NCI-H1436 treated with DMSO at 0.1 percent for 48 hours (cell line): Measurements from ENCODE around the gene HGFAC.

Experiments used
- DNase-seq: peaks from one replicate; lab custom pipeline; 2025; lab: John Stamatoyannopoulos, UW

The HGFAC gene

GRCh38 chr4:3441501-3442459 is at the start of gene HGFAC:
HGFAC (plus strand) TSS chr4:3441968; CDS start chr4:3442002, 34 bp downstream.
- DNase-seq = no peak

GRCh38 chr4:3392321-3392720 is 49.4 kb upstream of the HGFAC start:
- DNase-seq = no peak

GRCh38 chr4:3393171-3393570 is 48.6 kb upstream of the HGFAC start:
- DNase-seq = no peak

- no peak for DNase-seq
Observed at GRCh38 chr4:3396600-3396999, 45.2 kb upstream of the HGFAC start.

- DNase-seq = no peak
Observed at GRCh38 chr4:3397128-3397527, 44.6 kb upstream of the HGFAC start.

- DNase-seq = no peak
Observed at GRCh38 chr4:3399277-3400194, 42.2 kb upstream of the HGFAC start.

GRCh38 chr4:3401436-3402171 is 40.2 kb upstream of the HGFAC start:
- no peak for DNase-seq

GRCh38 chr4:3402491-3403347 is 39.0 kb upstream of the HGFAC start:
- DNase-seq = no peak

- DNase-seq = no peak
Observed at GRCh38 chr4:3403348-3403906, 38.3 kb upstream of the HGFAC start.

GRCh38 chr4:3404546-3404945 is 37.2 kb upstream of the HGFAC start:
- no peak for DNase-seq

- DNase-seq = no peak
Observed at GRCh38 chr4:3405176-3405575, 36.6 kb upstream of the HGFAC start.

- no peak for DNase-seq
Observed at GRCh38 chr4:3406021-3406420, 35.7 kb upstream of the HGFAC start.

- no peak for DNase-seq
Observed at GRCh38 chr4:3406431-3406830, 35.3 kb upstream of the HGFAC start.

- no peak for DNase-seq
Observed at GRCh38 chr4:3407171-3407771, 34.5 kb upstream of the HGFAC start.

- no peak for DNase-seq
Observed at GRCh38 chr4:3407930-3408792, 33.6 kb upstream of the HGFAC start.

GRCh38 chr4:3408793-3409330 is 32.9 kb upstream of the HGFAC start:
- no peak for DNase-seq

- no peak for DNase-seq
Observed at GRCh38 chr4:3409571-3410091, 32.1 kb upstream of the HGFAC start.

GRCh38 chr4:3410401-3411135 is 31.2 kb upstream of the HGFAC start:
- DNase-seq = no peak
